DMS79 treated with DMSO at 0.1 percent for 48 hours (cell line): ENCODE measurements around the gene RPRD2.
"Not testable (repeated sequence)": the region's sequence is repeated elsewhere in the genome, so short reads cannot be mapped to it uniquely, and the experiment has no call there.

Experiments used
- DNase-seq: peaks from one replicate; lab custom pipeline; 2025; lab: John Stamatoyannopoulos, UW

Gene RPRD2

DNA sequence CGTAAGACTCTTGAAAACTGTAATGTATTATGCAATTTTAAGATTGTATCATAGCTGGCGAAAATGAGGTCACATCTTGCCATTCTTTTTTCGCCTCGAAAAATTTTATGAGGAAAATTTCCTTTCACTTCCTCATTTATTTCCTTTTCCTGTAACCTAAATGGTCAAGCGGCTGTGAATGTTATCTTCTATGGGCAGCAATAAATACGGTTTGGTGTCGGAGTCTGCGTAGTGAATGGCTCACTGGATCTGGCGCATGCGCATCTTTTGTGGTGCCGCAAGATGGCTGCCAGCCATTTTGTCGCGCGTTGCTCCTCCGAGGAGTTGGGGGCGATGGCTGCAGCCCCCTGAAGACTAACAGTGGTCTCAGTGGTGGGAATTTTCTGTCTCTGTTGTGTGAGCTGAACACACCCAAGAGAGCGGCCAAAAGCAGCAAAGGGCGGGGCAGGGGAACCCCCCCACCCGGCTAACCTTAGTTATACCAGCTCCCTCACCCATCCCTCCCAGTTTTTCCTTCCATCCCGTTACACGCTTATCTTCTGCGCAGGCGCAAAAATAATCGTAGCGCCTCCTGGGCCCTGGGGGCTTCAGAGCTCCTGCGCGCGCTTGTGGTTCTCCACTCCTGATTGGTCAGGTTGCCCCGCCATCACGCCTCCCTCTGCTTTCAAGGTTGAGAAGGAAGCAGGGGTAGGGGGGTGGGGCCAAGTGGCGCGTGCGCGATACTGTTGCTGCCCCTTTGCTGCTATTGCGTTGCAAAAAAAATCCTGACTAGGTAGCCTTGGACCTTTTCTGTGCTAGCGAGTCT is at the start of gene RPRD2:
TSS of gene RPRD2 (plus strand) at position 722 of the 805 bp plus-strand sequence. CDS start 568 bp downstream, outside the sequence.
- peak; percentile 98 for DNase-seq

DNA sequence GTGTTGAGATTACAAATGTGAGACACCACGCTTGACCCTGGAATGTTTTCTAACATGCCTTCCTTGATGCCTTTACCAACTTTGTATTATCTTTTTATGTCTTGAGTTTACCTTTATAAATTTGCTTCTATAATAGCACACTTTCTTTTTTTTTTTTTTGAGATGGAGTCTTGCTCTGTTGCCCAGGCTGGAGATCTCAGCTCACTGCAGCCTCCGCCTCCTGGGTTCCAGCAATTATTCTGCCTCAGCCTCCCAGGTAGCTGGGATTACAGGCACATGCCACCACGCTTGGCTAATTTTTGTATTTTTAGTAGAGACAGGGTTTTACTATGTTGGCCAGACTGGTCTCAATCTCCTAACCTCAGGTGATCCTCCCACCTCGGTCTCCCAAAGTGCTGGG is 49.3 kb upstream of the RPRD2 start:
- not testable (repeated sequence) for DNase-seq

DNA sequence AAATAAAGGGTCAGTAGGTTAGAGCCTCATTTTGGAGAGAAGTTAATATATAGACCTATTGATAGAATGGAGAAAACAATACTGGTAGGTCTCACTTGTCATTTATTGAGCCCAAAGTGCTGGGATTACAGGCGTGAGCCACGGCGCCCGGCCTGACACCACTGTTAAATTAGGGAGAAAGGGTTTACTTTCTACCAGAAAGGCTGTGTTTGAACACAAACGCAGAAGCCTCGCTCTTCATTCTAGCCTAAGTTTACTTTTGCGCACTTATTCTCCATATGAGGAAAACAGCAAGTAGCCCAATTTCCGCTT is 43.3 kb upstream of the RPRD2 start:
- DNase-seq: no peak

DNA sequence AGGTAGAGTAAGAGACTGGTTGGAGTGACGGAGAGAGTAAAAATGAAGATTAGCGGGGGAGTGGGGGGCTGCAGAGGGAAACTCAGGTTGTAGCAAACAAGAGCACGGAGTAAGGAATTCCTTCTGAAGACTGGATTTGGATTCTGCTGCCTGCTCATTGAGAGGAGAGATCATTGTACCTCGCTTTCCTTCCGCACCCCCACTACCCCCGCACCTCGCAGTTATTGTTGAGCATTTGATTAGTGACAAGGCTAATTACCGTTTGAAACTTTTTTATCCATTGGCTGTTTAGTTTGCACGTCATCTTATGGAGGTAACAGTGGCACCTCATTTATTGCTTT is 42.2 kb upstream of the RPRD2 start:
- DNase-seq: no peak

DNA sequence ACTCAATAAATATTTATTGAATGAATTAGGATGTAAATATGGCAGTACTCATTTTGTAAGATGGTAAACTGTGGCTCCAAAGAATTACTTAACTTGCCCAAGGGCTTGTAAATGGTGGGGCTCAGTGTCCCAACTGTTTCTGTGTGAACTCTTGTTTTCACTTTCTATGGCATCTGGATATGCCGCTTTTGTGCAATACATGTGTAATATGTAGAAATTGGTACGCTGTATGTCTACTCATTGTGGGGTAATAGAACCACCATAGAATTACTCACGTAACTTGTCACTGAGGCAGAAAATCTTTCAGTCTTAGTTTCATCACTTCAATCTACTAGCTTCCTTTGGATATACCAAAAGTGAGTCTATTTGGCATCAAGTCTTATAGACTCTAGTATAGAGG is 41.6 kb upstream of the RPRD2 start:
- no peak for DNase-seq

DNA sequence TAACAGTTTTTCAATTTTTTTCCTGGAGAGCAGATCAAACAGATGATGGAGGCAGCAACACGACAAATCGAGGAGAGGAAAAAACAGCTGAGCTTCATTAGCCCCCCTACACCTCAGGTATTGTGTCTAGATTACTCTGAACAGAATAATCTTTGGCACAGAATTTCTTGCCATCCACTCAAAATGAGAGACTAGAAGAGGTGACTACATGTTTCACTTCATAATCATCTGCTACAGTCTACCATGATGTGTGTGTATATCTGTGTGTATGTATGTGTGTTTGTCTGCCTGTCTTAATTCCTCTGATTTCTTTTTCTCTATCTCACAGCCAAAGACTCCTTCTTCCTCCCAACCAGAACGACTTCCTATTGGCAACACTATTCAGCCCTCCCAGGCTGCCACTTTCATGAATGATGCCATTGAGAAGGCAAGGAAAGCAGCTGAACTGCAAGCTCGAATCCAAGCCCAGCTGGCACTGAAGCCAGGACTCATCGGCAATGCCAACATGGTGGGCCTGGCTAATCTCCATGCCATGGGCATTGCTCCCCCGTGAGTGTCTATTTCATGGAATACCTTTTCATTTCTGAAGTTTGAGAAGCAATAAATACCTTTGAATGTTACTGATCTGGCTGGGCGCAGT is 31.2 kb upstream of the RPRD2 start:
- DNase-seq: no peak

DNA sequence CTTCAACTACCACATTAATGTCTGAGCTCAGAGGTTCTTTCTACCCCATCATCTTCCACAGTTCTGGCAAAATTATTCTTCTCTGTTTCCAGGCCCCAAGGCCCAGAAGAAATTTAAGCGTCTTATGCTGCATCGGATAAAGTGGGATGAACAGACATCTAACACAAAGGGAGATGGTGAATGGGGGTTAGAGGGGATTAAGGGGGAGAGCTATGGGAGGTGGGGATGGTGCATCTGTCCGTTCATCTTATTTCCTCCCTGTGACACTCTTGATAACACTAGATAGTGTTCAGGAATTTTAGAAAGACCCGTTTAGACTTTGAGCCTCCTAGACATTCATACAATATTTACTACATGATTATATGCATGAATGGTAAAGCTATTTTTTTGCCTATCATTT is 17.6 kb upstream of the RPRD2 start:
- DNase-seq: no peak

DNA sequence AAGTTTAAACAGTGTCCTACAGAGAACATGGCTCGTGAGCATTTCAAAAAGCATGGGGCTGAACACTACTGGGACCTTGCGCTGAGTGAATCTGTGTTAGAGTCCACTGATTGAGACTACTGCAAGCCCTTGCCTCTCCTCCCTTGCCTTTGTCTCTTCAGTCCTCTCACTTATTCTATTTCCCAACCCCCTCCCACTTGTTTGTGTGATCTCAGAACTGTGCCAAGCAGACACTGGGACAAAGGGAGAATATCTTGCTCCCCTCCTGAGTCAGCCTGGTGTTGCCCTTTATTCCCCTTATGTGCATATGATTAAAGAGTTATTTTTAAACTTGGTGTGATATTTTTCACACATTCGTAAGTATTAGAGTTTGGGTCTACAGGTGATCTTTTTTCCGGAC is 11.1 kb upstream of the RPRD2 start:
- DNase-seq: no peak

DNA sequence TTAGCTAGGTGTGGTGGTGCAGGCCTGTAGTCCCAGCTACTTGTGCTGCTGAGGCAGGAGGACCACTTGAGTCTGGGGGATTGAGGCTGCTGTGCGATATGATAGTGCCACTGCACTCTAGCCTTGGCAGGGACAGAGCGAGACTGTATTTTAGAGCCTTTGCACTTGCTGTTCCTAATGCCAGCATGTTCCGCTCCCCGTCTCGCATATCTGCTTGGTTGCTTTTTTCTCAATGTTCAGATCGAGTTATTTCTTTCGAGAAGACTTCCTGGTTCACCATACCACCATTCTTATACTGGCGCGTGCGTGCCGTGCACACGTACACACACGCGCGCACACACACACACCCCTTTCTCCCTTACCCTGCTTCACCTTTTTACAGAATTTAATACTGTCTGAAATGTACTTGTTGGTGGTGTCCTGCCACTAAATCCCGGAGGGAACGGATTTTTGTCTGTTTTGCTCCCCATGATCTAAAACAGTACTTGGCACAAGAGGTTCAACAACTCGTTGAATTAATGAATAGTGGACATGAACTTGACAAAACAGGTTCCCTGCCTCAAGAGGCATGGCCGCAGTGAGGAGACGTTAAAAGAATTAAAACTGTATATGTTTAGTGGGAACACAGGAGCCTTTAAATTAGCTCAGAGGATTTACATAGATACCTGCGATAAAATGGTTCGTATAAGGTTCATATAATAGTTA is 1.1 kb upstream of the RPRD2 start:
- DNase-seq: peak; percentile 71

DNA sequence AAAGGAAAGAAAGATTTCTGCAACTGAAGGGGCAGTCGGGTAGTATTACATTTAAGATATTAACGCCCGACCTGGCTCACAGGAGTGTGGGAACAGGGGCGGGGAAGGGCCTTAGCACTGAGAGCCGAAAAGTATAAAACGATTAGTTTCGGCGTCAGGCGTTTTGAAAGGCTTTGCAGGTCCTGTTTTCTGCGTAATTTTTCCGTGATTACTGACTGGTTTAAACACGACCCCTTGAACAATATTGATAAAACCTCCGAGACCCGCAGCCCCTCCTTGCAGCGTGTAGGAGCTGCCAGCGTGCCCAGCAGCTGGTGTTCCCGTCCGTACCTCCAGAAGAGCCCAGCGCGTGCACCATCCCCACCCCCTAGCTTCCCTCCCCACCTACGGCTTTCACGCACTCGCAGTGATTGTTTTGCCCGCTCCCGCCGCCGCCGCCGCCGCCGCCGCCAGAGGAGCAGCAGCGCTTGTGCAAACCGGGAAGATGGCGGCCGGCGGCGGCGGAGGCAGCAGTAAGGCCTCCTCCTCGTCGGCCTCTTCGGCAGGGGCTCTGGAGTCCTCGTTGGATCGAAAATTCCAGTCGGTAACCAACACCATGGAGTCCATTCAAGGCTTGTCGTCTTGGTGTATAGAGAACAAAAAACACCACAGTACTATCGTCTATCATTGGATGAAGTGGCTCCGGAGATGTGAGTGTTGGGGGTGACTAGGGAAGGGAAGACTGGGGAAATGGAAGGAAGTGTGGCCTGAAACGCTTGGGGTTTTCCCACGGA is 470 bp downstream of the RPRD2 start:
- DNase-seq: peak; percentile 79

DNA sequence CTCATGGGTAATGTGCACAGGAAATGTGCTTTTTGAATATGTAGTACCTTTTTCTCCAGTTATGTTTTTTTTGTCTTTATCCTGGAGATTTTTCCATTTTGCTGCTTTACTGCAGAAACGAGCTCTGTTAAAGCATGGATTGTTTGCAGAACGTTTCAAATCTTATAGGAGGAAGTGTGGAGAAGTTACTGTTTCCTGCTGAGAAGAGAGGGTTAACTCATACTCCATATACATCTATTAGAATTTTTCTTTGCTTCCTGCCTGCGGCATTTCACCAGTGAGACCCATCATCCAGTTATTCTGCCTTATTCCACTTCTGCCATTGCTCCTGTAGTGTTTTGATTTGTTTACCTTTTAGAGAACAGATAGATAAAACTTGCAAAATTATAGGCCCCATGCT is 2.0 kb downstream of the RPRD2 start:
- peak; percentile 16 for DNase-seq

DNA sequence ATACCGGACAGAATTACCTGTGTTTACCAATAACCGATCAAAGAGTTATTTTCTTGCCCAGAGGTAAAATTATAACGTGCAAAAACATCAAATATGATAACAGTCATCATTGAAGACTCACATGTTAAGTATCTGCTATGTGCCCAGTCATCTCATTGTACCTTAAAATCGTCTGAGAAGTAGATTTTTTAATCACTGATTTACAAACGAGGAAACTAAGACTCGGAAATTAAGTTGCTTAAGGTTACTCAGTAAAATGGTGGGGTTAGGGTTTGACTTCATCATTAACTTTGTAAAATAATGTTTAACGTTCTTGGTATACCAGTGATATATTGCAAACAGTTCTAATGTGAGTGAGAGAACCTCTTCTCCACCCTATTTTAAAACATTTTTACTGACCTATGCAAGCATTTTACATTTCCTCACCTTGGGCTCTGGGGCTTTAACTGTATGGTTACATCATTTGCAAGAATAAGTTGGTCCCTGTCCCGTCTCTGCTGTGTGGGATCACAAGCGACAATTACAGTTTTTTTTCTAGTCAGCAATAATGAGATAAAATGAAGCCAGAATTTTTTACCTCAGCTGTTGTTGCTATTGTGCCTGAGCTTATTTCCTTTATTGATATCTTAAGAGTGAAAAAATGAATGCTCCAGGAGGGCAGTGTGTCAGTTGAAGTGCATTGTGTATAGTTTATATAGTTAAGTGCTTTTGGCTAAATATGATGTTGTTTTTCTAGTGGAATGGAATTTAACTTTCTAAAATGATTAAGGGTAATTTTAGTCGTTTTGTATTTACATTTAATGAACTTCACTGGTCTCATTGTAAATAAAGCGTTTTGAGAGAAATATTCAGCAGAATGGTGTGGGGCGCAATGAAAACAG is 2.7 kb downstream of the RPRD2 start:
- peak; percentile 7 for DNase-seq

DNA sequence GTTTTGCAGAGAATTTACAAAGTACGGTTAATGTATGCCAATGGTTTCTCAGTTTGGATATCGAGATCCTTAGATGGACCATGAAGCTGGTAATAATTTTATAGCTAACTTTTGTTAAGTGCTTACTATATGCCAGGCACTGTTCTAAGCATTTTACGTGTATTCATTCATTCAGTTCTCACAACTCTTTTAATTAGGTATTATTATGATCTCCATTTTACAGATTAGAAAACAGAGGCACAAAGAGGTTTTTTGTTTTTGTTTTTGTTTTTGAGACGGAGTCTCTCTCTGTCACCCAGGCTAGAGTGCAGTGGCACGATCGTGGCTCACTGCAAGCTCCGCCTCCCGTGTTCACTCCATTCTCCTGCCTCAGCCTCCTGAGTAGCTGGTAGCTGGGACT is 7.2 kb downstream of the RPRD2 start:
- DNase-seq: no peak

DNA sequence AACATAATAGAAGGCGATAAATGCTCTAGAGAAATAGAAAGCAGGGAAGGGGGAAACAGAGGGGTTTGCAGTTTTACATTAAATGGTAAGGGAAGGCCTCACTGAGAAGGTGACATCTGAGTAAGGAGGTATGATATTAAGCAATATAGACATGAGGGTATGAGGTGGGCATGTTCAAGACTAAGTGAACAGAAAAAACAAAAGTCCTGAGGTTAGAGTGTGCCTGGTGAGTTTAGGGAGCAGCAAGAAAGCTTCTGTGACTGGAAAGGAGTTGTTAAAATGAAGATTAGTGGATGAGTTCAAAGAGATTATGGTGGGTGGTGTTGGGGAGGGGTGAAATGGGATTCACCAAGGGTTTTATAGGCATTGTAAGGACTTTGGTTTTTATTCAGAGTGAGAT is 8.6 kb downstream of the RPRD2 start:
- DNase-seq: no peak

DNA sequence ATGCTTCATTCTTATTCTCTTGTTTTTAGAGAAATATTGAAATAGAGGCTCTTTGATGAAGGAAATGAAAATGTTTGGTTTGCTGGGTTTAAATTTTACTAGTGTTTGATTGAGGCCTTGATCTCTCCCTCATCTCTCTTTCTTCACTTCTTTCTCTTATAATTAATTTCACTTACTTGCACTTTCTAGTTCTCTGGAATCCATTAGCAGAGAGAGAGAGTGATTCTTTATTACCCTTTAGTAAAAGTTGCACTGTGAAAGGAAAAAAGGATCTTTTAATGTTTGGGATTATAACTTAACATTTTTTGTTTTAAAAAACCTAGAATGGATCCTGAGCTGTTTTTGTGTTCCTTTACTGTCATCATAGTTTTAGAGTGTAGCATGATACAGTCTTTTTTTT is 12.2 kb downstream of the RPRD2 start:
- no peak for DNase-seq

DNA sequence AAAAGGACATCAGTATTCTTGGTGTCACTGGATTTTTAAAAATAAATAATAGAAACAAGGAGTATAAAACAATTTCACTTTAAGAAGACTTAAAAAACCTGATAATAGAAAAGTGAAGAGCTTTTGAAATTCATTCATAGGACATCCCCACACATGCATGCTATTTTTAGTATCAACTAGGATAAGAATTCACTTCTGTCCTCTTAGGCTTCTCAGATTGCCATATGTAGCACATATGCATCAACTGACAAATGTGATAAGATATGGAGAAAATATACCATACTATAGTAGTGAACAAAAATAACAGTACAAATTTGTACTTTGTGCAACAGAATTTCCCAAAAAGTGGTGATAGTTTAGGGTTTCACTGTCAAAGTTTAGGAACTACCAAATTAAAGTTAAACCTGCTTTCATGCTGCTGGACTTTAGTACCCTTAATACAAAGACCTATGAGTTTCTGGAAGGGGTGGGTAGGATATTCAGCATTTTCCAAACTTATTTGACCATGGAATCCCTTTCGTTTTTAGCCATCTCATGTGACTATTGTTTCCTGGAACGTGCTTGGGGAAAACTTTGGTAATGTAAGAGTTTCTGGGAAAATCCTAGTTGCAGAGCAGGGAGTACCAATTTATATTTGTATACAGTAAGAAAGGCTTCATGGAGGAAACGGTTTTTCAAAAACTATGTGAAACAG is 19.8 kb downstream of the RPRD2 start:
- DNase-seq: no peak

DNA sequence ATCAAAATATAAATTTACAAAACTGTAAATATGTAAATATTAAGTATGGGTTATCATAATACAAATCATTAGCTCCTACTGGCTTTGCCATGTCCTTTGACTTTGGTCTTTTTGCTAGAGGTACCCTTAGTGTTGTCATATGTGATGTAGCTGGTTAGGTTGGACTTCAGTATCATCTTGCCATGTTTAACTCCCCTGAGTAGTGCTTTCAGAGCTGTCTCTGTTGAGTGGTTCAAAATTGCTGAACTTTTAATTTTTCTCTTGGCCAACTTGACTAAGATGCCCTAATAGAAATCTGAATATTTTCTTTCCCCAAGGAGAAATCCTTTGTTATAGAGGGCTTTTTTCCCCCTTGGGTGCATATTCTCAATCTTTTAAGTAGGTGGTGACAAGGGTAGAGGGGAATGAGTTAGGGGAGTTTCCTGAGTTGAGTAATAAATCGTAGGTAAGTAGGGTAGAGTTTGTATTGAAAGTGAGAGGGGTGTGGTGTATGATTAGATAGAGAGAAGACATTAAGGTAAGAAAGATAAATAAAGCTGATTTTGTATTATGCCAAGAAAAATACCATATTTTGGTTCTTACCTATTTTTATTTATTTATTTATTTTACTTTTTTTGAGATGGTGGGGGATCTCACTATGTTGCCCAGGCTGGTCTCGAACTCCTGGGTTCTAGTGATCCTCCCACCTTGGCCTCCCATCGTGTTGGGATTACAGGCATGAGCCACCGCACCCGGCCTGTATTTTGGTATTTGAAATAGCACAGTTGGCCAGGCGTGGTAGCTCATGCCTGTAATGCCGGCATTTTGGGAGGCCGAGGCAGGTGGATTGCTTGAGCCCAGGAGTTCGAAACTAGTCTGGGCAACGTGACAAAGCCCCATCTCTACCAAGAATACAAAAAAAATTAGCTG is 21.8 kb downstream of the RPRD2 start:
- DNase-seq: no peak

DNA sequence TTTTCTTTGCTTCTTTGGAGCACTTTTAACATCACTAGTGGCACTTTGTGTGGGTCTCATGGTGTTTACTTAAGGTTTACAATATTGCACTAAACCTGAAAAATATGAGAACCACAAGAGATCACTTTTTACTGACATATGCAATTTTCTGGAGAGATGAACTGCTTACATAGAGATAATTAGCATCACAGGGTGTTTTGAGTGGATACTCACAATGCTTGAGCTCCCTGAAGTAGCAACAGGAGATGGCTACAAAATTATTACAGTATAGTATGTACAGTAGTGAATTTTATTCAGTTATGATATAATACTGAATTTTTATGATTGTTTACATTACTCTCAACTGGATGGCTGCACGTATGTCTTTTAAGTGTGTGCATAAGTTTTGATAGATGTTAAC is 22.6 kb downstream of the RPRD2 start:
- DNase-seq: no peak

DNA sequence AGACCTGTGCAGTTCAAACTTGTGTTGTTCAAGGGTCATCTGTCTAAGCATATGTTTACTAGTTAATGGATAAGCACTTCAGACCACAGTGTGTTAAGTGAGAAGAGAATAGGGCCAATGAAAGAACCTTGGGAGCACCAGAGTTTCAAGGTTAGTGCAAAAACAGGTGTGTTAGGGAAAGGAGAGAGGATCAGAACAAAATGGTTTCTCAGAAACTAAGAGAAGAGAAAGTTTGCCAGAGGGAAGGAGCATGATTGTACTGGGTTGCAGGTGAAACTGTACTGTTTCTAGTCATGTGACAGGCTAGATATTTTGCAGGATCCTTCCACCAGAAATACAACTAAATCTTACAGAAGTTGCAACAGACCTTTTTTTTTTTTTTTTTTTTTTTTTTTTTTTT is 23.3 kb downstream of the RPRD2 start:
- peak; percentile 38 for DNase-seq

DNA sequence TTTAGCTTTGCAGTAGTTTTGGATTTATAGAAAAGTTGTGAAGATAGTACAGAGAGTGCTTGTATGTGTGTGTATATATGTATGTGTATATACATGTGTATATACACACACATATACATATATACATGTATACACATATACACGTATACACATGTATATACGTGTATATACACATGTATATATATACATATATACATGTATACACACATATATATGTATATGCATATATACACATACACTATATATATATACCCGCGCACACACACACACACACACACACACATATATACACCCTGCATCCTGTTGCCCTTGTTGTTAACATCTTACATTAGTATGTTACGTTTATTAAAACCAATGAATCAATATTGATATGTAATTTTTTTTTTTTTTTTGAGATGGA is 24.3 kb downstream of the RPRD2 start:
- no peak for DNase-seq
